DMS153 (cell line): ENCODE results near the gene OR2T3.
"Not testable (repeated sequence)": the region's sequence is repeated elsewhere in the genome, so short reads cannot be mapped to it uniquely, and the experiment has no call there.

ENCODE experiments used
- DNase-seq: peaks from one replicate; lab custom pipeline; 2025; lab: John Stamatoyannopoulos, UW

The OR2T3 gene

GRCh38 chr1:248472111-248472510 lies 1.0 kb upstream of the OR2T3 start:
- DNase-seq, result not testable (repeated sequence)

- DNase-seq, result not testable (repeated sequence)
These were observed 2.5 kb downstream of the OR2T3 start for GRCh38 chr1:248475660-248476059.

GRCh38 chr1:248481686-248482579 lies 8.8 kb downstream of the OR2T3 start:
- not testable (repeated sequence) for DNase-seq

- not testable (repeated sequence) for DNase-seq
These were observed 15.1 kb downstream of the OR2T3 start, which contains the start of gene OR2T5 for GRCh38 chr1:248488289-248488688. Gene OR2T5, plus strand, starts transcription at chr1:248488589. Its CDS starts 0 bp downstream, at chr1:248488589.

- DNase-seq, result not testable (repeated sequence)
These were observed 23.5 kb downstream of the OR2T3 start for GRCh38 chr1:248496661-248497060.

GRCh38 chr1:248500305-248501035 lies 27.3 kb downstream of the OR2T3 start:
- not testable (repeated sequence) for DNase-seq

- not testable (repeated sequence) for DNase-seq
These were observed 34.6 kb downstream of the OR2T3 start, which contains the start of gene OR2G6 for GRCh38 chr1:248507773-248508172. Gene OR2G6, plus strand, starts transcription at chr1:248508073. Its CDS starts 13,574 bp downstream, at chr1:248521647.

GRCh38 chr1:248510217-248510616 lies 37.1 kb downstream of the OR2T3 start:
- DNase-seq, result not testable (repeated sequence)

GRCh38 chr1:248521856-248522255 lies 48.7 kb downstream of the OR2T3 start:
- no peak for DNase-seq
